Measurements from ENCODE around the gene CNTFR. TPM values are rescaled to one million over a fixed set of nuclear protein-coding genes. Genes with fewer than 3 reads are reported as not detected.

Gene CNTFR
- total and polyA plus RNA-seq, 5 donors from 2014 or later: not detected

DNA sequence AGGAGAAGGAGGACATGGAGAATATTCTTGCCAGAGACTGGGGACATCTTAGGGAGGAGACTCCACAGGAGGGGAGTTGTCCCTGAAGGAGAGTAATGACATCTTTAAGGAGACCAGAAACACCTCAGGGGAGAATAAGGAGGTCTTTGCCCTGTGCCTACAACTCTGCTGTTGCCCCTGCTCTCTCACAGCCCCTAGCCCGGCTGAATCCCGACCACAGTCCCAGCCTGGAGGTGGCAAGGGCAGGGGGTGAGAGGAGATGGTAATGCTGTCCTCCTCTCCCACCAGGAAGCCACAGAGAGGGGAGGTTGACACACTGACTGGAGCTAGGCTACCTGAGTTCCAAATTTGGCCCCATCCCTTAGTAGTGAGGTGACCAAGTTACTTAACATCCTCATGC lies 36.5 kb downstream of the CNTFR start:
- ATAC-seq (ENCODE audit: low read depth in 2 of 2) (no peak), DNase-seq (no peak)
- Mint-ChIP-seq H3K9me3 (no peaks in the 10 kb centered on the region), H3K4me3 (no peak overlapping the region), H3K4me1 (no peaks in the 10 kb centered on the region), H3K27ac (peak overlapping the region in 1 of 3 donors; percentile 74), H3K27me3 (peaks cover 25% of the 10 kb centered on the region), H3K36me3 (no peaks in the 10 kb centered on the region)
- no peak overlapping the region for H3K27ac ChIP-seq (ENCODE audit: insufficient read depth, low read length, poor library complexity, severe bottlenecking)
- no peaks in the 10 kb centered on the region for H3K9me3 ChIP-seq (ENCODE audit: control insufficient read depth in 2 of 2, low read length in 2 of 2)
- H3K36me3 ChIP-seq (ENCODE audit: control insufficient read depth, insufficient read depth, low read length): no peaks in the 10 kb centered on the region
- H3K27me3 ChIP-seq (ENCODE audit: control insufficient read depth, insufficient read depth, low read length): no peaks in the 10 kb centered on the region
- H3K4me1 ChIP-seq (ENCODE audit: control insufficient read depth, insufficient read depth, low read length, poor library complexity, severe bottlenecking): no peaks in the 10 kb centered on the region
- no peak overlapping the region for H3K4me3 ChIP-seq (ENCODE audit: low read depth, low read length)

DNA sequence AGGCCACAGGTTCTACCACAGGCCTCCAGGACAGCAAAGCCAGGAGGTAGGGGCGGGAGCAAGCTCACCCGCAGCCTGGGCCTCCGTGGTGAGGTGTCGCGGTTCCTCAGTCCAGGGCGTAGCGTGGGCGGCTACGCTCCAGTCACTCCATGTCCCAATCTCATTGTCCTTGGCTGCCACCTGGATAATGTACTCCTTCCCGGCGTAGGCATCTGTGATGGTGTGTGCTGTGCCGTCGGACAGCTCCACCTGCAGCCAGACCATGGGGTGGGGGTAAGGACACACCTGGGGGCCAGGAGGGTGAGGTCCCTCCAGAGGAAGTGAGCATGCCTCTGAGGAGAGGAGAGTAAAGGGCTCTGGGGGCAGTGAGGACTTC lies 36.9 kb downstream of the CNTFR start:
- Mint-ChIP-seq H3K9me3 (no peaks in the 10 kb centered on the region), H3K4me1 (no peaks in the 10 kb centered on the region), H3K27ac (peak overlapping the region in 1 of 3 donors; percentile 74), H3K27me3 (peaks cover 23% of the 10 kb centered on the region), H3K4me3 (no peak overlapping the region), H3K36me3 (no peaks in the 10 kb centered on the region)
- Histone ChIP-seq H3K27ac (ENCODE audit: insufficient read depth, low read length, poor library complexity, severe bottlenecking) (no peak overlapping the region), H3K27me3 (ENCODE audit: control insufficient read depth, insufficient read depth, low read length) (no peaks in the 10 kb centered on the region), H3K36me3 (ENCODE audit: control insufficient read depth, insufficient read depth, low read length) (no peaks in the 10 kb centered on the region), H3K4me1 (ENCODE audit: control insufficient read depth, insufficient read depth, low read length, poor library complexity, severe bottlenecking) (no peaks in the 10 kb centered on the region), H3K9me3 (ENCODE audit: control insufficient read depth in 2 of 2, low read length in 2 of 2) (no peaks in the 10 kb centered on the region), H3K4me3 (ENCODE audit: low read depth, low read length) (no peak overlapping the region)
- ATAC-seq (ENCODE audit: low read depth in 2 of 2) (no peak), DNase-seq (no peak)

DNA sequence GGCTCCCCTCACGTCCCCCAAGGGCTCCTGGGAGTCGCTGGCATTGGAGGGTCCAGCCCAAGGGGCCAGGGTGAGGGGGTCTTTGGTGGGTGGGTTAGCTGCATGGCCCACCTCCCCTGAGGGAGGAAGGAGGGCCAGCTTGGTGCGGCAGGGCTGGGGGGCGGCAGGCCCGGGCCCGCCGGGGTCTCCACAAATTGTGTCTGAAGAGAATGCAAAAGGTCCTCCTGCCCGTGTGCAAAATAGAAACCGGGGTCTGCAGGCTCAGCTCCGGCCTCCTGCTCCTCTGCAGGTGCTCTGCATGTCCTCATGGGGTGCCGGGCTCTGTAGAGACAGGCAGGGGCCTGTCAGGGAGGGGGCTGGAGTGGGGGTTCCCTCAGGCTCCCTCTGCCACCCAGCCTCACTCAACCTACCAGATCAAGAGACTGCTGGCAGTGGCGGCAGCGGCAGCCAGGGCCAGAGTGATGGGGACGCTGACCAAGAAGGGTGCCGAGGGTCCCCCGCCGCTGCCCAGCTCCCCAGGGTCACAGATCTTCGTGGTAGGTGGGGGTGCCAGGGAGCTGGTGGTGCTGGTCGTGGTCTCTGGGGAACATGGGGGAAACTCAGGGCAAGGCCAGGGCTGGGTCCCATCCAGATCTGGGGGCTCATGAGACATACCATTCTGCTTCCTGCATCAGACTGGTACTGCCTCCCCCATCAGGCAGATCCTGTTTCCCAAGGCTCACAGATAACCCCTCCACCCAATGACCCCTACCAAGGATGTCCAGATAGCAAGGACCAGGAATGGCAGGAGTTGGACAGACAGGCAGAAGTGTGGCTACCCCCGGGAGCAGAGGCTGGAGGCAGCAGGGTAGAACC lies 37.5 kb downstream of the CNTFR start:
- Histone ChIP-seq H3K9me3 (ENCODE audit: control insufficient read depth in 2 of 2, low read length in 2 of 2) (no peaks in the 10 kb centered on the region), H3K4me3 (ENCODE audit: low read depth, low read length) (no peak overlapping the region), H3K36me3 (ENCODE audit: control insufficient read depth, insufficient read depth, low read length) (no peaks in the 10 kb centered on the region), H3K27ac (ENCODE audit: insufficient read depth, low read length, poor library complexity, severe bottlenecking) (no peak overlapping the region), H3K4me1 (ENCODE audit: control insufficient read depth, insufficient read depth, low read length, poor library complexity, severe bottlenecking) (no peaks in the 10 kb centered on the region), H3K27me3 (ENCODE audit: control insufficient read depth, insufficient read depth, low read length) (no peaks in the 10 kb centered on the region)
- Mint-ChIP-seq H3K9me3 (no peaks in the 10 kb centered on the region), H3K4me3 (no peak overlapping the region), H3K4me1 (peaks cover 0 to under 1% (median 0%) of the 10 kb centered on the region in 4 donors), H3K27me3 (peaks cover 20% of the 10 kb centered on the region), H3K36me3 (no peaks in the 10 kb centered on the region), H3K27ac (no peak overlapping the region)
- no peak for ATAC-seq (ENCODE audit: low read depth in 2 of 2)
- no peak for DNase-seq

DNA sequence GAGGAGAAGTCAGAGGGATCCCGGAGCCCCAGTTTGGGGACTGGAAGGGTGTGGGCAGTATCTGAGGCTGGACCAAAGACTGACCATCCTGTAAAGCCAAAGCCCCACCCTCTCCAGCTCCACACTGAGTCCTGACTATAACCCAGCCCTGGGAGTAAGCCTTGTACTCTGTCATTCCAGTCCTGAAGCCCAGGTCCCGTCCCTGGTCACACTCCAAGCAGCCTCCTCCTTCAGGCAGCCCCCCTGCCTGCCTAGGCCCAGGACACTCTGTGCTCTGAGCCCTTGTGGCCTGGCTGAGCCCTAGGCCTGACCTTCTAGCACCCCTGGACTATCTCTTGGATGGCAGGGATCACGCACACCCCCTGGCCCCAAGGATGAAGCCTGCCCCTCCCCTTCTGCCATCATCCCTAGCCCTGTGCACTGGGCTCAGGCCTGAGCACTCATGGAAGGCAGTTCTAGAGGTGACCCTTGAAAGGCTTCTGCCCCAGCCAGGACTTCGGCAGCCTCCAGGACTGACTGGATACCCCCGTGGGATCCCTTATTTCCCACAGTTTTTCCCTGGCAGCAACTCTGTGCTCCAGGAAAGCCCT lies 38.7 kb downstream of the CNTFR start:
- DNase-seq: no peak

DNA sequence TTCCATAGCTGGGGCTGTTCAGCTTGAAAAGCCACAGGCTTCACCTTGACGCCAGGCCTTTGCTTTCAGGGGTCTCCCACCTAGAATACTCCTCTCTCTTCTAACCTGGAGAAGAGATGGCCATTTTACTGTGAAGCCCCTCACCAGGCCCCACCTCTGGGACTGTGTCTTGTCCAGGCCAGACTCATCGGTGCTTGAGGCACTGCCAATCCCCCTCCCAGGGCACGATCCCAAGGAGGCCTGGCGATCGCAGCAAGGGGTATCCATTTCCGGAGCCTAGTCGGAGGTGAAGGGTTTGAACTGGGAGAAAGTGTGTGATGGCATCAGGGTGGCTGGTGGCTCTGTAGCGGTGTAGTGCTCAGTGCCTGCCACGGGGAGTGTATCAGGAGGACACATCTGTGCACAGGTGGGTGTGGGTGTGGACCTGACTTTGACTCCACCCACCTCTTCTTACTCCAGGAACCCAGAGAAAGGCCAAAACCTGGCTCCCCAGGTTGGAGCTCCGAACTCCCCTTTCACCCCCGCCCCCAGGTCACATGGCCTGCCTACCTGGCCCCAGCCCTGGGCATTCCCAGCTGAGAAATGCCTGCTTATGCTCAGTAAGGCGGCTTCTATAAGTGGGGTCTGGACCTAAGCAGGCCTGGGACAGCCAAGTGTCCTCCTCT lies 39.4 kb downstream of the CNTFR start:
- H3K4me3 ChIP-seq (ENCODE audit: low read depth, low read length): no peak overlapping the region
- H3K27me3 ChIP-seq (ENCODE audit: control insufficient read depth, insufficient read depth, low read length): no peaks in the 10 kb centered on the region
- no peak overlapping the region for H3K27ac ChIP-seq (ENCODE audit: insufficient read depth, low read length, poor library complexity, severe bottlenecking)
- H3K27me3 Mint-ChIP-seq: peaks cover 20% of the 10 kb centered on the region
- no peak for ATAC-seq (ENCODE audit: low read depth in 2 of 2)
- no peaks in the 10 kb centered on the region for H3K36me3 Mint-ChIP-seq
- peaks cover 0 to 2% (median 0%) of the 10 kb centered on the region in 4 donors for H3K4me1 Mint-ChIP-seq
- H3K4me3 Mint-ChIP-seq: no peak overlapping the region
- no peaks in the 10 kb centered on the region for H3K9me3 ChIP-seq (ENCODE audit: control insufficient read depth in 2 of 2, low read length in 2 of 2)
- no peaks in the 10 kb centered on the region for H3K36me3 ChIP-seq (ENCODE audit: control insufficient read depth, insufficient read depth, low read length)
- no peaks in the 10 kb centered on the region for H3K9me3 Mint-ChIP-seq
- no peak for DNase-seq
- H3K27ac Mint-ChIP-seq: no peak overlapping the region
- H3K4me1 ChIP-seq (ENCODE audit: control insufficient read depth, insufficient read depth, low read length, poor library complexity, severe bottlenecking): no peaks in the 10 kb centered on the region

More for the DNA sequence above, 38.7 kb downstream of the CNTFR start:
- Mint-ChIP-seq H3K36me3 (no peaks in the 10 kb centered on the region), H3K4me3 (no peak overlapping the region), H3K4me1 (peaks cover 0 to 2% (median 0%) of the 10 kb centered on the region in 4 donors), H3K27ac (no peak overlapping the region), H3K9me3 (no peaks in the 10 kb centered on the region), H3K27me3 (peaks cover 20% of the 10 kb centered on the region)
- ATAC-seq (ENCODE audit: low read depth in 2 of 2): no peak
- no peaks in the 10 kb centered on the region for H3K9me3 ChIP-seq (ENCODE audit: control insufficient read depth in 2 of 2, low read length in 2 of 2)
- H3K36me3 ChIP-seq (ENCODE audit: control insufficient read depth, insufficient read depth, low read length): no peaks in the 10 kb centered on the region
- no peaks in the 10 kb centered on the region for H3K27me3 ChIP-seq (ENCODE audit: control insufficient read depth, insufficient read depth, low read length)
- H3K27ac ChIP-seq (ENCODE audit: insufficient read depth, low read length, poor library complexity, severe bottlenecking): no peak overlapping the region
- H3K4me3 ChIP-seq (ENCODE audit: low read depth, low read length): no peak overlapping the region
- H3K4me1 ChIP-seq (ENCODE audit: control insufficient read depth, insufficient read depth, low read length, poor library complexity, severe bottlenecking): no peaks in the 10 kb centered on the region

DNA sequence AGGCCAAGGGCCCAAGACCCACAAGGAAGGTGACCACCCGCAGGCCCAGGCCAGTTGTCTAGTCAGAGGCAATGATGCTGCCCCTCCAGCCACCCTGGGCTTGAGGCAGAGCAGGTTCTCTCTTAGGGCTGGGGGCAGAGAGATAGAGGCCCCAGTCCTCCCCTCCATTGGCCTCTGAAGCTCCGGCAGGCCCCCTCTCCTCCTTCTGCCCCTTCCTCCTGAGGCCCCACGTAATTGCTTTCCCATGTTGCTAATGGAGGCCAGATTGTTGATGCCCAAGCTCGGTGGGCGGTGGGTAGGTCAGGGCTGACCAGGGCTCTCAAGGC lies 40.2 kb downstream of the CNTFR start:
- Histone ChIP-seq H3K9me3 (ENCODE audit: control insufficient read depth in 2 of 2, low read length in 2 of 2) (no peaks in the 10 kb centered on the region), H3K36me3 (ENCODE audit: control insufficient read depth, insufficient read depth, low read length) (no peaks in the 10 kb centered on the region), H3K27ac (ENCODE audit: insufficient read depth, low read length, poor library complexity, severe bottlenecking) (no peak overlapping the region), H3K4me1 (ENCODE audit: control insufficient read depth, insufficient read depth, low read length, poor library complexity, severe bottlenecking) (no peaks in the 10 kb centered on the region), H3K4me3 (ENCODE audit: low read depth, low read length) (no peak overlapping the region), H3K27me3 (ENCODE audit: control insufficient read depth, insufficient read depth, low read length) (no peaks in the 10 kb centered on the region)
- no peaks in the 10 kb centered on the region for H3K36me3 Mint-ChIP-seq
- no peak for DNase-seq
- ATAC-seq (ENCODE audit: low read depth in 2 of 2): no peak
- peaks cover 0 to 2% (median 0%) of the 10 kb centered on the region in 4 donors for H3K4me1 Mint-ChIP-seq
- H3K4me3 Mint-ChIP-seq: no peak overlapping the region
- no peak overlapping the region for H3K27ac Mint-ChIP-seq
- peaks cover 19% of the 10 kb centered on the region for H3K27me3 Mint-ChIP-seq
- no peaks in the 10 kb centered on the region for H3K9me3 Mint-ChIP-seq

DNA sequence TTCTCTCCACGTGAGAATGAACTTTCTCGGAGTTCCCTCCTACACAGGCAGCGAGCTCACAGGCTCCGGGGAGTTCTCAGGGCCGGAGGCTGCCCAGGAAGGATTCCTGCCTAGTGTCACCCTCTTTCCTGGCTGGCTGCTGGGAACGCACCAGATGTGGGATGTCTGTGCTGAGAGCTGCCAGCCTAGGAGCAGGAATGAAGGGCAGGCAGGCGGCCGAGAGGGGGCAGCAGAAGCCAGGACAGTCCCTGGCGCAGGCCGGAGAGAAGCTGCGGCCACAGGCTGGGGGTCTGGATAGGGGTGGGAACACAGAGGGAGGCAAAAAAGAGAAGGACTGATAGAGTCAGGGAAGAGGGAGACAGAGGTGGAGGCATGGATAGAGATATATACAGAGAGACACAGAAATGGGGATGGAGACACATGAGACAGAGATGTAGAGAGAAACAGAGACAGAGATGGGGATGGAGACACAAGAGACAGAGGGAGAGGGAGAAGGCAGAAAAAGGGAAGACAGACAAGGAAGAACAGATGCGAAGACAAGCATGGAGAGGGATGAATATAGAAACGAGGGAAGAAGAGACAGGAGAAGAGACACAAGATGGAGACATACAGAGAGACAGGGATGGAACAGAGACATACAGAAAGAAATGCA lies 41.4 kb downstream of the CNTFR start:
- DNase-seq (peak in 2 of 3 donors; percentile 13), ATAC-seq (ENCODE audit: low read depth in 2 of 2) (no peak)
- no peaks in the 10 kb centered on the region for H3K36me3 ChIP-seq (ENCODE audit: control insufficient read depth, insufficient read depth, low read length)
- peaks cover 0 to 2% (median 0%) of the 10 kb centered on the region in 4 donors for H3K4me1 Mint-ChIP-seq
- H3K36me3 Mint-ChIP-seq: no peaks in the 10 kb centered on the region
- H3K4me3 ChIP-seq (ENCODE audit: low read depth, low read length): no peak overlapping the region
- peaks cover 22% of the 10 kb centered on the region for H3K27me3 Mint-ChIP-seq
- H3K9me3 ChIP-seq (ENCODE audit: control insufficient read depth in 2 of 2, low read length in 2 of 2): no peaks in the 10 kb centered on the region
- H3K27ac Mint-ChIP-seq: peak overlapping the region in 1 of 3 donors; percentile 75
- no peaks in the 10 kb centered on the region for H3K4me1 ChIP-seq (ENCODE audit: control insufficient read depth, insufficient read depth, low read length, poor library complexity, severe bottlenecking)
- no peak overlapping the region for H3K27ac ChIP-seq (ENCODE audit: insufficient read depth, low read length, poor library complexity, severe bottlenecking)
- no peaks in the 10 kb centered on the region for H3K27me3 ChIP-seq (ENCODE audit: control insufficient read depth, insufficient read depth, low read length)
- H3K4me3 Mint-ChIP-seq: no peak overlapping the region
- no peaks in the 10 kb centered on the region for H3K9me3 Mint-ChIP-seq

All from CD4-positive, CD25-positive, alpha-beta regulatory T cell (primary cell).